GM18867 (cell line): ENCODE results near the gene TNNC1.

Experiments used
- ATAC-seq: cut with Tn5 transposase; IDR thresholded peaks from one replicate; pipeline ENCODE4 v1.9.1; 2021; ENCODE audit warnings: mild to moderate bottlenecking, moderate library complexity; ENCODE audit not compliant: unreplicated experiment

The TNNC1 gene

GRCh38 chr3:52402706-52403270 is 51.1 kb downstream of the TNNC1 start:
- ATAC-seq, result no peak

- ATAC-seq, result no peak
Measured at GRCh38 chr3:52402101-52402521, 51.7 kb downstream of the TNNC1 start.

- ATAC-seq, result no peak
Measured at GRCh38 chr3:52401551-52401950, 52.3 kb downstream of the TNNC1 start.
